Neutrophil (primary cell): Measurements from ENCODE around the gene PHAF1.

ENCODE experiments used
- H3K27ac ChIP-seq: fragments of 200-600 bp; sonication (generic); 2 replicates; pipeline ENCODE4 v1.5.1; 2016; ENCODE audit warnings: mild to moderate bottlenecking, moderate library complexity
- H3K27me3 ChIP-seq: fragments of 200-600 bp; sonication (generic); 2 replicates; pipeline ENCODE4 v1.6.0; 2016; ENCODE audit warnings: mild to moderate bottlenecking
- H3K36me3 ChIP-seq: fragments of 200-600 bp; sonication (generic); 2 replicates; pipeline ENCODE4 v1.5.1; 2017
- H3K4me1 ChIP-seq, 2 experiments: fragments of 200-600 bp in 1 of 2; sonication (generic) in 1 of 2; 1 replicate in 1 of 2; 2 replicates in 1 of 2; pipeline versions ENCODE4 v1.5.1 to v1.6.1; 2013 to 2016; ENCODE audit warnings: low read depth in 1 of 2, low read length in 1 of 2, mild to moderate bottlenecking in 1 of 2, moderate library complexity in 1 of 2; ENCODE audit not compliant: control insufficient read depth in 1 of 2, insufficient read depth in 1 of 2
- H3K4me3 ChIP-seq, 2 experiments: fragments of 200-600 bp in 1 of 2; sonication (generic) in 1 of 2; 1 replicate in 1 of 2; 2 replicates in 1 of 2; pipeline ENCODE4 v1.5.1; 2013 to 2016; ENCODE audit warnings: low read depth in 1 of 2, low read length in 1 of 2, mild to moderate bottlenecking in 1 of 2, moderate library complexity in 1 of 2
- H3K9me3 ChIP-seq: fragments of 200-600 bp; sonication (generic); 2 replicates; pipeline ENCODE4 v1.5.1; 2016
- CTCF ChIP-seq: fragments of 200-600 bp; sonication (generic); IDR thresholded peaks from 2 replicates; pipeline ENCODE4 v1.5.1; 2016; ENCODE audit warnings: antibody characterized with exemption

The PHAF1 gene

GRCh38 chr16:67158637-67159600 is 49.2 kb downstream of the PHAF1 start:
- H3K9me3 ChIP-seq = no peaks in the 10 kb centered on the region
- H3K27ac ChIP-seq = peak overlapping the region; percentile 81
- peaks cover 58% of the 10 kb centered on the region for H3K27me3 ChIP-seq
- peak overlapping the region; percentile 70 to 93 for H3K4me3 ChIP-seq
- TF ChIP-seq CTCF = no peak
- peaks cover 56 to 74% of the 10 kb centered on the region in 2 experiments for H3K4me1 ChIP-seq
- H3K36me3 ChIP-seq = peaks cover 7% of the 10 kb centered on the region

GRCh38 chr16:67161595-67162058 is 51.9 kb downstream of the PHAF1 start:
- Histone ChIP-seq H3K9me3 (no peaks in the 10 kb centered on the region), H3K36me3 (no peaks in the 10 kb centered on the region), H3K27me3 (peaks cover 58% of the 10 kb centered on the region), H3K27ac (no peak overlapping the region), H3K4me1 (peaks cover 55 to 79% of the 10 kb centered on the region in 2 experiments), H3K4me3 (peak overlapping the region; percentile 70 to 93)
- no peak for TF ChIP-seq CTCF

- Histone ChIP-seq H3K27me3 (peaks cover 67% of the 10 kb centered on the region), H3K9me3 (no peaks in the 10 kb centered on the region), H3K27ac (no peak overlapping the region), H3K4me3 (peak overlapping the region in 1 of 2 experiments; percentile 55), H3K36me3 (no peaks in the 10 kb centered on the region), H3K4me1 (peaks cover 55 to 78% of the 10 kb centered on the region in 2 experiments)
- TF ChIP-seq CTCF = no peak
Measured at GRCh38 chr16:67162506-67163163, 52.9 kb downstream of the PHAF1 start.

- H3K9me3 ChIP-seq = no peaks in the 10 kb centered on the region
- H3K4me3 ChIP-seq = peak overlapping the region in 1 of 2 experiments; percentile 55
- H3K27me3 ChIP-seq = peaks cover 74% of the 10 kb centered on the region
- H3K36me3 ChIP-seq = no peaks in the 10 kb centered on the region
- no peak for TF ChIP-seq CTCF
- H3K4me1 ChIP-seq = peaks cover 48 to 71% of the 10 kb centered on the region in 2 experiments
- no peak overlapping the region for H3K27ac ChIP-seq
Measured at GRCh38 chr16:67163164-67163998, 53.6 kb downstream of the PHAF1 start.

GRCh38 chr16:67163999-67164558 is 54.3 kb downstream of the PHAF1 start:
- Histone ChIP-seq H3K27ac (no peak overlapping the region), H3K4me1 (peaks cover 41 to 64% of the 10 kb centered on the region in 2 experiments), H3K27me3 (peaks cover 81% of the 10 kb centered on the region), H3K4me3 (peak overlapping the region in 1 of 2 experiments; percentile 55), H3K9me3 (no peaks in the 10 kb centered on the region), H3K36me3 (no peaks in the 10 kb centered on the region)
- TF ChIP-seq CTCF = no peak
